K562 (cell line): ENCODE data around the gene EXOC3L1. TPM values are rescaled to one million over a fixed set of nuclear protein-coding genes. Genes with fewer than 3 reads are reported as not detected.

Experiments used
- ATAC-seq: fragments of 200-7000 bp; cut with Tn5 transposase; 3 replicates; pipeline ENCODE4 v1.9.1; 2020; ENCODE audit warnings: moderate library complexity
- BruUV-seq: library from RNA; stranded (reverse); fragments of 400-500 nt; replicated peaks from 2 replicates; lab custom pipeline; 2021; lab: Mats Ljungman, UMichigan
- CTCF ChIA-PET: fragments of 300-600 bp; formaldehyde crosslinking; extraction: SDS; loops from one replicate; lab custom pipeline; 2021; ENCODE audit warnings: low intra/inter-chr PET ratio; lab: Yijun Ruan, JAX
- POLR2A ChIA-PET: fragments of 300-600, 350-650 bp; sonication (Branson Sonifier 250); formaldehyde crosslinking; extraction: SDS; loops from one replicate; lab custom pipeline; 2021; ENCODE audit warnings: antibody characterized with exemption, inconsistent platforms; lab: Yijun Ruan, JAX
- DNase-seq, 4 experiments: peaks; one replicate each; pipeline versions ENCODE4 v3.0.0 to v3.0.0-alpha.2; 2011 to 2018; ENCODE audit warnings: low spot score in 3 of 4, mixed read lengths in 3 of 4; ENCODE audit errors: extremely low read depth in 1 of 4
- FAIRE-seq: peaks from 2 replicates; lab custom pipeline; 2011; peaks lifted over from hg19 to GRCh38; lab: Jason Lieb, UNC
- H2AFZ ChIP-seq: 2 replicates; pipeline ENCODE4 v1.6.0; 2011; ENCODE audit warnings: low read depth, low read length, control low read depth, inconsistent platforms
- H3K27ac ChIP-seq: fragments of 200-600 bp; 3 replicates; pipeline ENCODE4 v1.8.0; 2011; ENCODE audit warnings: low read depth, mild to moderate bottlenecking, control low read depth, inconsistent platforms, low read length, moderate library complexity, mixed read lengths; ENCODE audit errors: extremely low read depth
- H3K27me3 ChIP-seq, 2 experiments: fragments of 300-600 bp in 1 of 2; 2 replicates in 1 of 2; 3 replicates in 1 of 2; pipeline versions ENCODE4 v1.6.0 to v1.8.0; 2011; ENCODE audit warnings: inconsistent platforms in 2 of 2, low read length in 2 of 2, mild to moderate bottlenecking in 1 of 2, mixed read lengths in 1 of 2, moderate library complexity in 1 of 2; ENCODE audit not compliant: control insufficient read depth in 2 of 2, insufficient read depth in 2 of 2
- H3K36me3 ChIP-seq: fragments of 300-600 bp; 3 replicates; pipeline ENCODE4 v1.8.0; 2011; ENCODE audit warnings: mild to moderate bottlenecking, low read length, inconsistent platforms; ENCODE audit not compliant: control insufficient read depth, insufficient read depth
- H3K4me1 ChIP-seq, 2 experiments: fragments of 200-600 bp in 1 of 2; replicated peaks in 1 of 2; 2 replicates in 1 of 2; 3 replicates in 1 of 2; pipeline versions ENCODE4 v1.5.1 to v1.8.0; 2011; ENCODE audit warnings: inconsistent platforms in 2 of 2, low read length in 2 of 2, mild to moderate bottlenecking in 1 of 2, mixed read lengths in 1 of 2, moderate library complexity in 1 of 2; ENCODE audit not compliant: control insufficient read depth in 2 of 2, insufficient read depth in 2 of 2
- H3K4me2 ChIP-seq: 2 replicates; pipeline ENCODE4 v1.6.1; 2011; ENCODE audit warnings: low read length, control low read depth, inconsistent platforms, mixed read lengths; ENCODE audit not compliant: insufficient read depth
- H3K4me3 ChIP-seq: fragments of 200-600 bp; sonication (generic), shearing (Covaris generic); 2 replicates; pipeline ENCODE4 v1.5.1; 2016; ENCODE audit warnings: control low read depth, inconsistent platforms
- H3K79me2 ChIP-seq: fragments of 200-600 bp; 3 replicates; pipeline ENCODE4 v1.8.0; 2011; ENCODE audit warnings: low read length, inconsistent platforms; ENCODE audit not compliant: control insufficient read depth, insufficient read depth
- H3K9ac ChIP-seq, 2 experiments: 2 replicates each; pipeline versions ENCODE4 v1.6.0 to v1.6.1; 2011; ENCODE audit warnings: low read depth in 2 of 2, low read length in 2 of 2, control low read depth in 1 of 2, inconsistent platforms in 1 of 2, mild to moderate bottlenecking in 1 of 2, mixed read lengths in 1 of 2; ENCODE audit not compliant: insufficient read depth in 1 of 2
- H3K9me1 ChIP-seq: one replicate; pipeline ENCODE4 v1.6.0; 2011; ENCODE audit warnings: inconsistent platforms, mild to moderate bottlenecking, low read length, moderate library complexity; ENCODE audit not compliant: control insufficient read depth, insufficient read depth
- H3K9me3 ChIP-seq: replicated peaks from 2 replicates; pipeline ENCODE4 v1.5.1; 2011; ENCODE audit warnings: low read depth, low read length, inconsistent platforms; ENCODE audit not compliant: control insufficient read depth, insufficient read depth
- H4K20me1 ChIP-seq: replicated peaks from 2 replicates; pipeline ENCODE4 v1.6.1; 2011; ENCODE audit warnings: low read length, inconsistent platforms, mixed read lengths; ENCODE audit not compliant: control insufficient read depth, insufficient read depth
- CHD2 ChIP-seq: IDR thresholded peaks from 2 replicates; pipeline ENCODE4 v1.6.1; 2011; ENCODE audit warnings: low read depth, low read length
- DNMT1 ChIP-seq: fragments of 450-650 bp; IDR thresholded peaks from 2 replicates; pipeline ENCODE4 v1.6.1; 2016; ENCODE audit warnings: antibody characterized with exemption, mild to moderate bottlenecking
- KDM1A ChIP-seq, 2 experiments: fragments of 450-650 bp; IDR thresholded peaks; 2 replicates each; pipeline ENCODE4 v1.6.1; 2016; ENCODE audit warnings: mild to moderate bottlenecking in 2 of 2
- NR4A1 ChIP-seq, 2 experiments: fragments of 250-450 bp in 1 of 2; fragments of 450-650 bp in 1 of 2; sonication (Bioruptor Pico) in 1 of 2; IDR thresholded peaks; 2 replicates each; pipeline versions ENCODE4 v1.4.0 to v1.6.1; 2016 to 2020; ENCODE audit warnings: mild to moderate bottlenecking in 2 of 2, missing compliant biosample characterization in 1 of 2, missing genetic modification characterization in 1 of 2, moderate library complexity in 1 of 2
- POLR2AphosphoS5 ChIP-seq: IDR thresholded peaks from 2 replicates; pipeline ENCODE4 v1.6.1; 2011; ENCODE audit warnings: mild to moderate bottlenecking, low read depth, low read length, moderate library complexity; ENCODE audit not compliant: control insufficient read depth, insufficient read depth
- PTTG1 ChIP-seq: fragments of 450-650 bp; IDR thresholded peaks from 2 replicates; pipeline ENCODE4 v1.6.1; 2016; ENCODE audit warnings: low read depth, mild to moderate bottlenecking, missing genetic modification characterization, missing compliant biosample characterization
- RAD51 ChIP-seq: fragments of 450-650 bp; IDR thresholded peaks from 2 replicates; pipeline ENCODE4 v1.7.1; 2016; ENCODE audit warnings: low read depth, mild to moderate bottlenecking, borderline replicate concordance
- YBX1 ChIP-seq: fragments of 450-650 bp; IDR thresholded peaks from 2 replicates; pipeline ENCODE4 v1.7.1; 2016; ENCODE audit warnings: mild to moderate bottlenecking
- ZBTB8A ChIP-seq: fragments of 450-650 bp; IDR thresholded peaks from 2 replicates; pipeline ENCODE4 v1.6.1; 2018; ENCODE audit warnings: mild to moderate bottlenecking, moderate library complexity; ENCODE audit not compliant: partially characterized antibody
- ZNF699 ChIP-seq: fragments of 250-450 bp; sonication (Bioruptor Pico); IDR thresholded peaks from 2 replicates; pipeline ENCODE4 v1.8.0; 2021; ENCODE audit warnings: mild to moderate bottlenecking, moderate library complexity; ENCODE audit not compliant: insufficient replicate concordance
- in situ Hi-C: fragments of 300-500 bp; cut with MboI; formaldehyde crosslinking; loops from 4 replicates; pipeline ENCODE4 v1.15.0; 2018; ENCODE audit warnings: inconsistent platforms, mixed read lengths
- intact Hi-C: fragments of 100-400 bp; cut with micrococcal nuclease; formaldehyde crosslinking; loops from 2 replicates; pipeline ENCODE4 v1.14.2; 2022
- polyA plus RNA-seq, 8 experiments: library from polyadenylated mRNA; depleted of rRNA in 4 of 8; stranded (reverse) in 5 of 8; unstranded in 3 of 8; fragments of >200 nt; fragmentation: Nextera tagmentation in 2 of 8; fragmentation: Illumina TruSeq in 1 of 8; extraction: Ambion mirVana in 2 of 8; extraction: Trizol in 1 of 8; gene quantifications; 2 replicates each; pipeline versions ENCODE4 v1.2.1 to v1.2.3, GENCODE V29; 2011 to 2014; ENCODE audit warnings: inconsistent platforms in 1 of 8, missing spikeins in 1 of 8
- total RNA-seq, 7 experiments: library from RNA; depleted of rRNA in 6 of 7; stranded (reverse); fragments of >200 nt in 6 of 7; fragmentation: Illumina TruSeq in 2 of 7; extraction: Trizol in 2 of 7; gene quantifications; 2 replicates each; pipeline versions ENCODE4 v1.2.1 to v1.2.3, GENCODE V29; 2011 to 2021; ENCODE audit warnings: low replicate concordance in 1 of 7
- TF ChIP-seq, protein P1 (sequence below): fragments of 250-450 bp; sonication (Bioruptor Pico); IDR thresholded peaks from 2 replicates; pipeline ENCODE4 v1.9.0; 2021; ENCODE audit warnings: mild to moderate bottlenecking

The EXOC3L1 gene
- total and polyA plus RNA-seq, 9 of the 15 experiments (the other 6 are each of a cell fraction or from before 2014, with no cell fraction given): 0.08 TPM; not detected in 8

GRCh38 chr16:67193536-67193935, 3.6 kb upstream of the EXOC3L1 start:
- BruUV-seq: no TSS peak
- Histone ChIP-seq H2AFZ (no peak overlapping the region), H3K79me2 (peaks cover 46% of the 10 kb centered on the region), H3K4me2 (peak overlapping the region; percentile 97), H3K27ac (peak overlapping the region; percentile 63; the same call in 1 of the 3 replicates), H3K9me1 (no peaks in the 10 kb centered on the region), H3K36me3 (peaks cover 58% of the 10 kb centered on the region), H3K4me3 (peak overlapping the region; percentile 83), H3K9ac (peak overlapping the region; percentile 88 to 95; a peak in 3 of 4 replicates), H3K9me3 (no peaks in the 10 kb centered on the region), H3K27me3 (no peaks in the 10 kb centered on the region), H4K20me1 (no peaks in the 10 kb centered on the region), H3K4me1 (peaks cover 38 to 69% of the 10 kb centered on the region in 2 experiments)
- no peak for TF ChIP-seq ZNF699
- no peak for TF ChIP-seq RAD51
- TF ChIP-seq, protein P1, sequence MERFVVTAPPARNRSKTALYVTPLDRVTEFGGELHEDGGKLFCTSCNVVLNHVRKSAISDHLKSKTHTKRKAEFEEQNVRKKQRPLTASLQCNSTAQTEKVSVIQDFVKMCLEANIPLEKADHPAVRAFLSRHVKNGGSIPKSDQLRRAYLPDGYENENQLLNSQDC (CRISPR knock-in tag): no peak
- no peak for TF ChIP-seq CHD2
- TF ChIP-seq YBX1: no peak
- TF ChIP-seq KDM1A (IDR thresholded peaks at IDR 0.05): no peak
- no peak for TF ChIP-seq ZBTB8A
- no peak for TF ChIP-seq DNMT1
- TF ChIP-seq POLR2AphosphoS5: no peak
- no peak for TF ChIP-seq NR4A1 (CRISPR knock-in tag; IDR thresholded peaks at IDR 0.05)
- no peak for TF ChIP-seq NR4A1 (tag; IDR thresholded peaks at IDR 0.05)
- no peak for TF ChIP-seq PTTG1 (tag)
- FAIRE-seq: no peak
- in situ Hi-C loops: no loop called here
- no peak for DNase-seq
- intact Hi-C loops: loop anchor here (2.0 to 5.0 kb wide), 2 partner anchors 34 to 53 kb away; partner anchors contain the start of genes FHOD1 and TMEM208
- no peak for ATAC-seq
- ChIA-PET CTCF (no interaction called here), POLR2A (interaction anchor here (0.6 to 1.2 kb wide), 3 partner anchors 9 to 1179 kb away, joined by 3 to 4 read pairs (median 4); no protein-coding TSS in a partner anchor)
